GM23248 (cell line): Measurements from ENCODE around the gene BTBD16. TPM values are rescaled to one million over a fixed set of nuclear protein-coding genes. Genes with fewer than 3 reads are reported as not detected.

ENCODE experiments used
- DNase-seq: peaks from one replicate; pipeline ENCODE4 v3.0.0-alpha.2; 2015
- H2AFZ ChIP-seq: fragments of 200-600 bp; sonication (generic); 2 replicates; pipeline ENCODE4 v1.6.1; 2016; ENCODE audit warnings: antibody characterized with exemption
- H3F3A ChIP-seq: fragments of 200-600 bp; sonication (generic); 2 replicates; pipeline ENCODE4 v1.6.1; 2016; ENCODE audit warnings: mild to moderate bottlenecking, antibody characterized with exemption, mixed run types; ENCODE audit not compliant: insufficient read depth
- H3K27ac ChIP-seq: fragments of 200-600 bp; sonication (generic); 2 replicates; pipeline ENCODE4 v1.5.1; 2016; ENCODE audit warnings: mild to moderate bottlenecking
- H3K27me3 ChIP-seq: fragments of 200-600 bp; sonication (generic); replicated peaks from 2 replicates; pipeline ENCODE4 v1.6.1; 2016; ENCODE audit warnings: mild to moderate bottlenecking; ENCODE audit not compliant: insufficient read depth
- H3K36me3 ChIP-seq: fragments of 200-600 bp; sonication (generic); 2 replicates; pipeline ENCODE4 v1.6.1; 2016; ENCODE audit warnings: low read depth, mild to moderate bottlenecking
- H3K4me1 ChIP-seq: fragments of 200-600 bp; sonication (generic); 2 replicates; pipeline ENCODE4 v1.6.1; 2016; ENCODE audit warnings: mild to moderate bottlenecking; ENCODE audit not compliant: insufficient read depth
- H3K4me2 ChIP-seq: fragments of 200-600 bp; sonication (generic); one replicate; pipeline ENCODE4 v1.6.1; 2016; ENCODE audit warnings: mild to moderate bottlenecking; ENCODE audit not compliant: unreplicated experiment
- H3K4me3 ChIP-seq: fragments of 200-600 bp; sonication (generic); 2 replicates; pipeline ENCODE4 v1.5.1; 2016; ENCODE audit warnings: mild to moderate bottlenecking
- H3K79me2 ChIP-seq: fragments of 200-600 bp; sonication (generic); 2 replicates; pipeline ENCODE4 v1.6.1; 2016; ENCODE audit warnings: mild to moderate bottlenecking; ENCODE audit not compliant: insufficient read depth
- H3K9ac ChIP-seq: fragments of 200-600 bp; sonication (generic); 2 replicates; pipeline ENCODE4 v1.6.1; 2016; ENCODE audit warnings: mild to moderate bottlenecking
- H3K9me2 ChIP-seq: fragments of 200-600 bp; sonication (generic); 2 replicates; pipeline ENCODE4 v1.6.1; 2016; ENCODE audit warnings: mixed run types, mild to moderate bottlenecking, moderate library complexity; ENCODE audit not compliant: insufficient read depth
- H3K9me3 ChIP-seq: fragments of 200-600 bp; sonication (generic); one replicate; pipeline ENCODE4 v1.6.1; 2017; ENCODE audit warnings: low read depth
- H4K20me1 ChIP-seq: fragments of 200-600 bp; sonication (generic); 2 replicates; pipeline ENCODE4 v1.6.0; 2016; ENCODE audit not compliant: insufficient read depth
- EZH2 ChIP-seq: fragments of 200-600 bp; sonication (generic); IDR thresholded peaks from 2 replicates; pipeline ENCODE4 v1.6.1; 2018; ENCODE audit warnings: antibody characterized with exemption, mild to moderate bottlenecking; ENCODE audit not compliant: insufficient read depth, poor library complexity, severe bottlenecking
- EZH2phosphoT487 ChIP-seq: fragments of 200-600 bp; sonication (generic); IDR thresholded peaks from 2 replicates; pipeline ENCODE4 v1.6.1; 2018; ENCODE audit warnings: antibody characterized with exemption, moderate library complexity, mild to moderate bottlenecking, low read depth; ENCODE audit not compliant: insufficient read depth
- WGBS, 2 experiments: methylation state at CpG; one replicate each; pipeline ENCODE4 v1.1.6; 2015 to 2017; ENCODE audit warnings: low lambda C conversion rate in 2 of 2, low coverage in 1 of 2; ENCODE audit errors: missing lambda C conversion rate in 2 of 2; 5-methylcytosine and 5-hydroxymethylcytosine counted together
- in situ Hi-C: fragments of 300-500 bp; cut with MboI; formaldehyde crosslinking; loops from 2 replicates; pipeline ENCODE4 v1.15.0; 2020
- polyA plus RNA-seq: library from polyadenylated mRNA; unstranded; fragments of >200 nt; fragmentation: Nextera tagmentation; extraction: Ambion mirVana; gene quantifications from 2 replicates; pipeline ENCODE4 v1.2.1, GENCODE V29; 2016
- total RNA-seq: library from RNA; depleted of rRNA; stranded (reverse); fragments of >200 nt; shearing (Covaris generic); gene quantifications from 2 replicates; pipeline ENCODE4 v1.2.3, GENCODE V29; 2014

The BTBD16 gene
- total and polyA plus RNA-seq, 2 experiments from 2014 or later, result not detected

GRCh38 chr10:122293961-122294380 is 22.9 kb downstream of the BTBD16 start:
- H3K4me1 ChIP-seq, result no peaks in the 10 kb centered on the region
- H3K9ac ChIP-seq, result no peak overlapping the region
- DNase-seq, result no peak
- H4K20me1 ChIP-seq, result no peaks in the 10 kb centered on the region
- H3K27ac ChIP-seq, result no peak overlapping the region
- 68 to 75% methylated on average over 4 of the region's 4 CpGs for WGBS, 2 experiments
- no peak overlapping the region for H2AFZ ChIP-seq
- no peak for TF ChIP-seq EZH2phosphoT487
- no peak for TF ChIP-seq EZH2
- no peaks in the 10 kb centered on the region for H3K9me2 ChIP-seq
- no peaks in the 10 kb centered on the region for H3F3A ChIP-seq
- H3K27me3 ChIP-seq, result peaks cover 9% of the 10 kb centered on the region; the same call in 1 of the 2 replicates
- H3K4me3 ChIP-seq, result no peak overlapping the region
- no peaks in the 10 kb centered on the region for H3K9me3 ChIP-seq
- in situ Hi-C loops, result loop anchor here (10.0 to 25.0 kb wide), 3 partner anchors 141 to 693 kb away; partner anchors contain the start of genes DMBT1 and PSTK
- H3K36me3 ChIP-seq, result no peaks in the 10 kb centered on the region
- H3K4me2 ChIP-seq, result no peak overlapping the region
- no peaks in the 10 kb centered on the region for H3K79me2 ChIP-seq

- no peaks in the 10 kb centered on the region for H3F3A ChIP-seq
- TF ChIP-seq EZH2 (no peak), EZH2phosphoT487 (no peak)
- H3K27ac ChIP-seq, result no peak overlapping the region
- no peaks in the 10 kb centered on the region for H3K9me2 ChIP-seq
- no peaks in the 10 kb centered on the region for H3K4me1 ChIP-seq
- H3K9me3 ChIP-seq, result no peaks in the 10 kb centered on the region
- no peak overlapping the region for H3K9ac ChIP-seq
- H3K36me3 ChIP-seq, result no peaks in the 10 kb centered on the region
- H2AFZ ChIP-seq, result no peak overlapping the region
- no peaks in the 10 kb centered on the region for H4K20me1 ChIP-seq
- H3K4me2 ChIP-seq, result no peak overlapping the region
- DNase-seq, result no peak
- peaks cover 9% of the 10 kb centered on the region; the same call in 1 of the 2 replicates for H3K27me3 ChIP-seq
- 78 to 89% methylated on average over 12 of the region's 12 CpGs for WGBS, 2 experiments
- no peaks in the 10 kb centered on the region for H3K79me2 ChIP-seq
- H3K4me3 ChIP-seq, result no peak overlapping the region
- in situ Hi-C loops, result loop anchor here (10.0 to 25.0 kb wide), 3 partner anchors 140 to 693 kb away; partner anchors contain the start of genes DMBT1 and PSTK
Measured at GRCh38 chr10:122294511-122295450, 23.7 kb downstream of the BTBD16 start.

- Histone ChIP-seq H2AFZ (no peak overlapping the region), H3K79me2 (no peaks in the 10 kb centered on the region), H3K9me3 (no peaks in the 10 kb centered on the region), H3K9me2 (no peaks in the 10 kb centered on the region), H3K9ac (no peak overlapping the region), H3K4me3 (no peak overlapping the region), H4K20me1 (no peaks in the 10 kb centered on the region), H3K4me1 (no peaks in the 10 kb centered on the region), H3K27me3 (peaks cover 9% of the 10 kb centered on the region; the same call in 1 of the 2 replicates), H3K36me3 (no peaks in the 10 kb centered on the region), H3F3A (peaks cover 3% of the 10 kb centered on the region; the same call in 1 of the 2 replicates), H3K27ac (no peak overlapping the region), H3K4me2 (no peak overlapping the region)
- in situ Hi-C loops, result loop anchor here (10.0 to 25.0 kb wide), 3 partner anchors 139 to 692 kb away; partner anchors contain the start of genes DMBT1 and PSTK
- WGBS, 2 experiments, result 69 to 86% methylated on average over 3 to 4 of the region's 4 CpGs
- TF ChIP-seq EZH2phosphoT487 (no peak), EZH2 (no peak)
- DNase-seq, result no peak
Measured at GRCh38 chr10:122295451-122295809, 24.3 kb downstream of the BTBD16 start.

GRCh38 chr10:122296363-122297120 is 25.4 kb downstream of the BTBD16 start:
- no peak for DNase-seq
- TF ChIP-seq EZH2, result no peak
- TF ChIP-seq EZH2phosphoT487, result no peak
- Histone ChIP-seq H4K20me1 (no peaks in the 10 kb centered on the region), H3K79me2 (no peaks in the 10 kb centered on the region), H3K4me3 (no peak overlapping the region), H3K27me3 (peaks cover 9% of the 10 kb centered on the region; the same call in 1 of the 2 replicates), H3K9me3 (no peaks in the 10 kb centered on the region), H2AFZ (no peak overlapping the region), H3K4me2 (no peak overlapping the region), H3K27ac (no peak overlapping the region), H3F3A (peaks cover 8% of the 10 kb centered on the region), H3K9ac (no peak overlapping the region), H3K9me2 (no peaks in the 10 kb centered on the region), H3K4me1 (peaks cover 9% of the 10 kb centered on the region), H3K36me3 (no peaks in the 10 kb centered on the region)
- in situ Hi-C loops, result loop anchor here (10.0 to 25.0 kb wide), 3 partner anchors 138 to 691 kb away; partner anchors contain the start of genes DMBT1 and PSTK
- 73 to 77% methylated on average over 8 of the region's 8 CpGs for WGBS, 2 experiments
